ENCODE data around the gene RPRD1B. TPM values are rescaled to one million over a fixed set of nuclear protein-coding genes. Genes with fewer than 3 reads are reported as not detected.

RPRD1B gene
- total and polyA plus RNA-seq, 2 of the 13 experiments (the other 11 are each of a cell fraction or from before 2014, with no cell fraction given), result 31.1 to 41.5 TPM

DNA sequence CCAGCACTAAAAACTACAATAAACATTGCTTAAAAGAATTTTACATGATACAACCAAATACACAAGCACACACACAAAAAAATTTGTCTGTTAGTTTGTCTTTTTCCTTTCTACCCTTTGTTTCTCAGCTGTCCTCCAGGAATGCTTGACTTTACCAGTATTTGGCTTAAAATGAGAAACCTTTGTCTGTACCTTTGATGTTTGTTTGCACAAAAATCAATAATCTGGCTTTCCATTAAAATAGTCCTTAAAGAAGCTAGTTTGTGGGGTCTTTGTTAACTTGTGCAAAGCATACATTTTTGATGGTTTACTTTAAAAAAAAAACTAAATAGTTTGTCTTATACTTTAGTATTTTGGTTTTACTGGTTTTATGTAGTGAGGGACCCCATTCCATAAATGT lies 49.3 kb downstream of the RPRD1B start (continued):
- TF ChIP-seq ZNF136 (CRISPR knock-in tag; IDR thresholded peaks at IDR 0.05; ENCODE audit: low read depth), result peak; percentile 33; the same call in 1 of the 2 replicates
- TF ChIP-seq, protein P1, sequence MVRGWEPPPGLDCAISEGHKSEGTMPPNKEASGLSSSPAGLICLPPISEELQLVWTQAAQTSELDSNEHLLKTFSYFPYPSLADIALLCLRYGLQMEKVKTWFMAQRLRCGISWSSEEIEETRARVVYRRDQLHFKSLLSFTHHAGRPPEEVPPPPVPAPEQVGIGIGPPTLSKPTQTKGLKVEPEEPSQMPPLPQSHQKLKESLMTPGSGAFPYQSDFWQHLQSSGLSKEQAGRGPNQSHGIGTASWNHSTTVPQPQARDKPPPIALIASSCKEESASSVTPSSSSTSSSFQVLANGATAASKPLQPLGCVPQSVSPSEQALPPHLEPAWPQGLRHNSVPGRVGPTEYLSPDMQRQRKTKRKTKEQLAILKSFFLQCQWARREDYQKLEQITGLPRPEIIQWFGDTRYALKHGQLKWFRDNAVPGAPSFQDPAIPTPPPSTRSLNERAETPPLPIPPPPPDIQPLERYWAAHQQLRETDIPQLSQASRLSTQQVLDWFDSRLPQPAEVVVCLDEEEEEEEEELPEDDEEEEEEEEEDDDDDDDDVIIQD (CRISPR knock-in tag; IDR thresholded peaks at IDR 0.05; ENCODE audit: low read depth), result peak; percentile 69; the same call in 1 of the 2 replicates
- TF ChIP-seq ZNF160 (CRISPR knock-in tag; IDR thresholded peaks at IDR 0.05), result no peak
- TF ChIP-seq FOXJ3 (CRISPR knock-in tag; IDR thresholded peaks at IDR 0.05; ENCODE audit: borderline replicate concordance), result peak; percentile 86; the same call in 1 of the 2 replicates
- TF ChIP-seq, protein P2, sequence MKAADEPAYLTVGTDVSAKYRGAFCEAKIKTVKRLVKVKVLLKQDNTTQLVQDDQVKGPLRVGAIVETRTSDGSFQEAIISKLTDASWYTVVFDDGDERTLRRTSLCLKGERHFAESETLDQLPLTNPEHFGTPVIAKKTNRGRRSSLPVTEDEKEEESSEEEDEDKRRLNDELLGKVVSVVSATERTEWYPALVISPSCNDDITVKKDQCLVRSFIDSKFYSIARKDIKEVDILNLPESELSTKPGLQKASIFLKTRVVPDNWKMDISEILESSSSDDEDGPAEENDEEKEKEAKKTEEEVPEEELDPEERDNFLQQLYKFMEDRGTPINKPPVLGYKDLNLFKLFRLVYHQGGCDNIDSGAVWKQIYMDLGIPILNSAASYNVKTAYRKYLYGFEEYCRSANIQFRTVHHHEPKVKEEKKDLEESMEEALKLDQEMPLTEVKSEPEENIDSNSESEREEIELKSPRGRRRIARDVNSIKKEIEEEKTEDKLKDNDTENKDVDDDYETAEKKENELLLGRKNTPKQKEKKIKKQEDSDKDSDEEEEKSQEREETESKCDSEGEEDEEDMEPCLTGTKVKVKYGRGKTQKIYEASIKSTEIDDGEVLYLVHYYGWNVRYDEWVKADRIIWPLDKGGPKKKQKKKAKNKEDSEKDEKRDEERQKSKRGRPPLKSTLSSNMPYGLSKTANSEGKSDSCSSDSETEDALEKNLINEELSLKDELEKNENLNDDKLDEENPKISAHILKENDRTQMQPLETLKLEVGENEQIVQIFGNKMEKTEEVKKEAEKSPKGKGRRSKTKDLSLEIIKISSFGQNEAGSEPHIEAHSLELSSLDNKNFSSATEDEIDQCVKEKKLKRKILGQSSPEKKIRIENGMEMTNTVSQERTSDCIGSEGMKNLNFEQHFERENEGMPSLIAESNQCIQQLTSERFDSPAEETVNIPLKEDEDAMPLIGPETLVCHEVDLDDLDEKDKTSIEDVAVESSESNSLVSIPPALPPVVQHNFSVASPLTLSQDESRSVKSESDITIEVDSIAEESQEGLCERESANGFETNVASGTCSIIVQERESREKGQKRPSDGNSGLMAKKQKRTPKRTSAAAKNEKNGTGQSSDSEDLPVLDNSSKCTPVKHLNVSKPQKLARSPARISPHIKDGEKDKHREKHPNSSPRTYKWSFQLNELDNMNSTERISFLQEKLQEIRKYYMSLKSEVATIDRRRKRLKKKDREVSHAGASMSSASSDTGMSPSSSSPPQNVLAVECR (CRISPR knock-in tag; IDR thresholded peaks at IDR 0.05; ENCODE audit: borderline replicate concordance), result no peak; the same call in 1 of the 2 replicates
- TF ChIP-seq ZNF33B (CRISPR knock-in tag; IDR thresholded peaks at IDR 0.05), result no peak
- TF ChIP-seq TBL1XR1 (IDR thresholded peaks at IDR 0.05; ENCODE audit: borderline replicate concordance, low read length, partially characterized antibody), result peak; percentile 88
- TF ChIP-seq, protein P3, sequence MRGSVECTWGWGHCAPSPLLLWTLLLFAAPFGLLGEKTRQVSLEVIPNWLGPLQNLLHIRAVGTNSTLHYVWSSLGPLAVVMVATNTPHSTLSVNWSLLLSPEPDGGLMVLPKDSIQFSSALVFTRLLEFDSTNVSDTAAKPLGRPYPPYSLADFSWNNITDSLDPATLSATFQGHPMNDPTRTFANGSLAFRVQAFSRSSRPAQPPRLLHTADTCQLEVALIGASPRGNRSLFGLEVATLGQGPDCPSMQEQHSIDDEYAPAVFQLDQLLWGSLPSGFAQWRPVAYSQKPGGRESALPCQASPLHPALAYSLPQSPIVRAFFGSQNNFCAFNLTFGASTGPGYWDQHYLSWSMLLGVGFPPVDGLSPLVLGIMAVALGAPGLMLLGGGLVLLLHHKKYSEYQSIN (CRISPR knock-in tag; IDR thresholded peaks at IDR 0.05; ENCODE audit: borderline replicate concordance), result no peak
- TF ChIP-seq ARID2 (CRISPR knock-in tag; IDR thresholded peaks at IDR 0.05; ENCODE audit: borderline replicate concordance), result no peak
- TF ChIP-seq PHF21A (CRISPR knock-in tag; IDR thresholded peaks at IDR 0.05), result 0 out of 2 replicates have a peak, but pooled peaks have one; percentile 15
- TF ChIP-seq, protein P4, sequence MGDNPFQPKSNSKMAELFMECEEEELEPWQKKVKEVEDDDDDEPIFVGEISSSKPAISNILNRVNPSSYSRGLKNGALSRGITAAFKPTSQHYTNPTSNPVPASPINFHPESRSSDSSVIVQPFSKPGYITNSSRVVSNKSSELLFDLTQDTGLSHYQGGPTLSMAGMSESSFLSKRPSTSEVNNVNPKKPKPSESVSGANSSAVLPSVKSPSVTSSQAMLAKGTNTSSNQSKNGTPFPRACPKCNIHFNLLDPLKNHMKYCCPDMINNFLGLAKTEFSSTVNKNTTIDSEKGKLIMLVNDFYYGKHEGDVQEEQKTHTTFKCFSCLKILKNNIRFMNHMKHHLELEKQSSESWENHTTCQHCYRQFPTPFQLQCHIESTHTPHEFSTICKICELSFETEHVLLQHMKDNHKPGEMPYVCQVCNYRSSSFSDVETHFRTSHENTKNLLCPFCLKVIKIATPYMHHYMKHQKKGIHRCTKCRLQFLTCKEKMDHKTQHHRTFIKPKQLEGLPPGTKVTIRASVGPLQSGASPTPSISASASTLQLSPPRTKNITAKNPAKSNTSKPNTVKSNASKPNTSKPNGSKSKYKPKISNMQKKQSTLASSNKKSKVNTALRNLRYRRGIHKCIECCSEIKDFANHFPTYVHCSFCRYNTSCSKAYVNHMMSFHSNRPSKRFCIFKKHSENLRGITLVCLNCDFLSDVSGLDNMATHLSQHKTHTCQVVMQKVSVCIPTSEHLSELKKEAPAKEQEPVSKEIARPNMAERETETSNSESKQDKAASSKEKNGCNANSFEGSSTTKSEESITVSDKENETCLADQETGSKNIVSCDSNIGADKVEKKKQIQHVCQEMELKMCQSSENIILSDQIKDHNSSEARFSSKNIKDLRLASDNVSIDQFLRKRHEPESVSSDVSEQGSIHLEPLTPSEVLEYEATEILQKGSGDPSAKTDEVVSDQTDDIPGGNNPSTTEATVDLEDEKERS (CRISPR knock-in tag; IDR thresholded peaks at IDR 0.05), result no peak
- TF ChIP-seq TCF7 (IDR thresholded peaks at IDR 0.05; ENCODE audit: low read depth), result peak; percentile 97
- TF ChIP-seq ZNF317 (CRISPR knock-in tag; IDR thresholded peaks at IDR 0.05), result peak; percentile 62; the same call in 1 of the 2 replicates
- TF ChIP-seq SOX13 (IDR thresholded peaks at IDR 0.05), result peak; percentile 97
- TF ChIP-seq SOX13 (CRISPR knock-in tag; conservative IDR thresholded peaks at IDR 0.05 in 1 of 2, IDR thresholded peaks at IDR 0.05 in 1 of 2), result peak in 1 of 2 experiments; percentile 100; a peak in 2 of 4 replicates
- no peak for TF ChIP-seq CBX2 (IDR thresholded peaks at IDR 0.05; ENCODE audit: low read depth, low read length)
- no peak for TF ChIP-seq CBX2 (CRISPR knock-in tag; IDR thresholded peaks at IDR 0.05; ENCODE audit: low read depth)
- TF ChIP-seq KAT7 (CRISPR knock-in tag; IDR thresholded peaks at IDR 0.05; ENCODE audit: borderline replicate concordance), result no peak
- TF ChIP-seq SIX4 (CRISPR knock-in tag; IDR thresholded peaks at IDR 0.05), result peak; percentile 83
- peak; percentile 69 for TF ChIP-seq THAP11 (CRISPR knock-in tag; IDR thresholded peaks at IDR 0.05)
- TF ChIP-seq TGIF2 (CRISPR knock-in tag; IDR thresholded peaks at IDR 0.05), result no peak
